ENCODE results near the gene TMEM218. TPM values are rescaled to one million over a fixed set of nuclear protein-coding genes. Genes with fewer than 3 reads are reported as not detected.
A peak's percentile ranks its signal among the peaks of the same experiment; 100 is the strongest.

Gene TMEM218
- total RNA-seq, 1 experiment from 2014 or later, result 17.9 TPM

GRCh38 chr11:125076378-125076945, 35.0 kb downstream of the TMEM218 start:
- ChIA-PET RAD21 (ENCODE audit: low non-redundant PET in 1 of 2, low total read pairs in 2 of 2, uncharacterized antibody in 2 of 2, unreplicated experiment in 2 of 2) (no interaction called here), CTCF (no interaction called here), POLR2A (no interaction called here)
- no peak overlapping the region for H3K27ac ChIP-seq (ENCODE audit: low read depth, low read length)
- no TSS peak for BruUV-seq (replicated peaks)
- no peaks in the 10 kb centered on the region for H4K20me1 ChIP-seq (ENCODE audit: insufficient read depth)
- no peaks in the 10 kb centered on the region for H3K27me3 ChIP-seq (ENCODE audit: insufficient read depth, low read length)
- H3K4me3 ChIP-seq (replicated peaks in 1 of 2; ENCODE audit: low read depth in 1 of 2, low read length in 2 of 2), result no peak overlapping the region
- no peaks in the 10 kb centered on the region for H3K79me2 ChIP-seq (ENCODE audit: insufficient read depth, low read length)
- ATAC-seq (no peak), DNase-seq (ENCODE audit: low read depth, low spot score) (no peak)
- no peak overlapping the region for H2AFZ ChIP-seq (ENCODE audit: low read depth, low read length, poor library complexity, severe bottlenecking)
- no peaks in the 10 kb centered on the region for H3K9me2 ChIP-seq (ENCODE audit: insufficient read depth)
- H3K9ac ChIP-seq (ENCODE audit: low read length), result no peak overlapping the region
- H3K36me3 ChIP-seq (ENCODE audit: control insufficient read depth in 1 of 2, insufficient read depth in 2 of 2, low read length in 2 of 2), result no peaks in the 10 kb centered on the region
- H3K4me2 ChIP-seq (ENCODE audit: low read length), result no peak overlapping the region
- intact Hi-C loops (cut with micrococcal nuclease), result no loop called here
- H3K4me1 ChIP-seq (ENCODE audit: control insufficient read depth in 1 of 2, insufficient read depth in 2 of 2, low read length in 2 of 2), result peaks cover under 1 to 43% of the 10 kb centered on the region in 2 experiments
- no peak for TF ChIP-seq SIN3A (IDR thresholded peaks at IDR 0.05; ENCODE audit: low read depth)
- TF ChIP-seq POLR2AphosphoS5 (IDR thresholded peaks at IDR 0.05; ENCODE audit: low read depth, low read length), result no peak
- no peak for TF ChIP-seq POLR2A (IDR thresholded peaks at IDR 0.05; ENCODE audit: borderline replicate concordance, extremely low read depth, insufficient read depth, insufficient read length)
- no peak for TF ChIP-seq EZH2 (IDR thresholded peaks at IDR 0.05)
- no peak for TF ChIP-seq ZNF274 (IDR thresholded peaks at IDR 0.05; ENCODE audit: low read depth, low read length)
- TF ChIP-seq SRF (IDR thresholded peaks at IDR 0.05; ENCODE audit: low read depth), result no peak
- no peaks in the 10 kb centered on the region for H3K9me3 ChIP-seq (ENCODE audit: control insufficient read depth in 1 of 2, insufficient read depth in 1 of 2, low read depth in 1 of 2, low read length in 2 of 2)

DNA sequence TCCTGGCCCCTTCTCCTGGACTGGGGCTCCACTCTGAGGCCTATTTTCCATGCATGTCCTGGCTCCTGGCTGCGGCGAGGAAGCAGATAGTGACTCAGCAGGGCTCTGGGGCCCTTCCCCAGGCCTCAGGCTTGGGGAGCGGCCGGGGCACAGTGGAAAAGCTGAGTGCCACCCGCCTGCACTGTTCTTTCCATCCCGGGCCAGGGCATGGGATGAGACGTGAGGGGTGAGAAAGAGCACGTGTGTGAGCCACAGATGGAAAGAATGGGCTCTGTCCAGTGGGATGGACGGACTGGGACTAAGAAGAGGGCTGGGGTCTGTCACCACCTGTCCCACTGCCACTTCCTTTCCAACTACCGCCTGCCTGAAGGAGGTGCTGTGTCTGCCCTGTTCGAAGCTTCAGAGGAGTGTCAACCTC, 35.5 kb downstream of the TMEM218 start:
- ChIA-PET POLR2A (no interaction called here), CTCF (no interaction called here), RAD21 (ENCODE audit: low non-redundant PET in 1 of 2, low total read pairs in 2 of 2, uncharacterized antibody in 2 of 2, unreplicated experiment in 2 of 2) (no interaction called here)
- Histone ChIP-seq H3K4me3 (replicated peaks in 1 of 2; ENCODE audit: low read depth in 1 of 2, low read length in 2 of 2) (no peak overlapping the region), H3K79me2 (ENCODE audit: insufficient read depth, low read length) (no peaks in the 10 kb centered on the region), H3K36me3 (ENCODE audit: control insufficient read depth in 1 of 2, insufficient read depth in 2 of 2, low read length in 2 of 2) (no peaks in the 10 kb centered on the region), H3K9ac (ENCODE audit: low read length) (no peak overlapping the region), H3K9me3 (ENCODE audit: control insufficient read depth in 1 of 2, insufficient read depth in 1 of 2, low read depth in 1 of 2, low read length in 2 of 2) (no peaks in the 10 kb centered on the region), H2AFZ (ENCODE audit: low read depth, low read length, poor library complexity, severe bottlenecking) (no peak overlapping the region), H3K9me2 (ENCODE audit: insufficient read depth) (no peaks in the 10 kb centered on the region), H3K4me2 (ENCODE audit: low read length) (peak overlapping the region; percentile 14; the same call in 1 of the 2 replicates), H4K20me1 (ENCODE audit: insufficient read depth) (no peaks in the 10 kb centered on the region), H3K27ac (ENCODE audit: low read depth, low read length) (no peak overlapping the region), H3K4me1 (ENCODE audit: control insufficient read depth in 1 of 2, insufficient read depth in 2 of 2, low read length in 2 of 2) (peaks cover 6 to 43% of the 10 kb centered on the region in 2 experiments), H3K27me3 (ENCODE audit: insufficient read depth, low read length) (no peaks in the 10 kb centered on the region)
- intact Hi-C loops (cut with micrococcal nuclease), result no loop called here
- TF ChIP-seq POLR2AphosphoS5 (IDR thresholded peaks at IDR 0.05; ENCODE audit: low read depth, low read length), result no peak
- peak in 2 of 3 experiments; percentile 28 to 31; a peak in 3 of 6 replicates for TF ChIP-seq CTCF (IDR thresholded peaks at IDR 0.05 in 2 of 3, conservative IDR thresholded peaks at IDR 0.05 in 1 of 3; ENCODE audit: borderline replicate concordance in 1 of 3, insufficient read depth in 1 of 3, low read depth in 2 of 3, low read length in 2 of 3)
- ATAC-seq (no peak), DNase-seq (ENCODE audit: low read depth, low spot score) (no peak)
- BruUV-seq (replicated peaks), result no TSS peak

All from HCT116 (cell line).